ENCODE results near the gene PRKAR1B.

DNA sequence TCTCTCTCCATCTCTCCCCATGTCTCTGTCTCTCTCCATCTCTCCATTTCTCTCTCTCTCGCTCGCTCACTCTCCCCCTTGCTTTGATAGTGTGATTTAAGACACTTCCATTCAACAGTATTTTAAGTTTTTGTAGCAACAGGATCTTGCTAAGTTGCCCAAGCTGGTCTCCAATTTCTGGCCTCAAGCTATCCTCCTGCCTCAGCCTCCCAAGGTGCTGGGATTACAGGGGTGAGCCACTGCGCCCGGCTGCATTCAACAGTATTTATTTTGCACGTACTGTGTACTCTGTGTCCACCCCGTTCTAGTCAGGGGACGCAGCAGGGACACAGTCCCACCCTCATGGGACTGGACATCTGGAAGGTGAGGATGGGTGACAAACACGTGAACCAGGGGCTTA lies 193.0 kb downstream of the PRKAR1B start:
- no peak for TF ChIP-seq POLR2AphosphoS5 (IDR thresholded peaks at IDR 0.05)
- no peak for TF ChIP-seq POLR2A (IDR thresholded peaks at IDR 0.05)
- TF ChIP-seq, protein P1, sequence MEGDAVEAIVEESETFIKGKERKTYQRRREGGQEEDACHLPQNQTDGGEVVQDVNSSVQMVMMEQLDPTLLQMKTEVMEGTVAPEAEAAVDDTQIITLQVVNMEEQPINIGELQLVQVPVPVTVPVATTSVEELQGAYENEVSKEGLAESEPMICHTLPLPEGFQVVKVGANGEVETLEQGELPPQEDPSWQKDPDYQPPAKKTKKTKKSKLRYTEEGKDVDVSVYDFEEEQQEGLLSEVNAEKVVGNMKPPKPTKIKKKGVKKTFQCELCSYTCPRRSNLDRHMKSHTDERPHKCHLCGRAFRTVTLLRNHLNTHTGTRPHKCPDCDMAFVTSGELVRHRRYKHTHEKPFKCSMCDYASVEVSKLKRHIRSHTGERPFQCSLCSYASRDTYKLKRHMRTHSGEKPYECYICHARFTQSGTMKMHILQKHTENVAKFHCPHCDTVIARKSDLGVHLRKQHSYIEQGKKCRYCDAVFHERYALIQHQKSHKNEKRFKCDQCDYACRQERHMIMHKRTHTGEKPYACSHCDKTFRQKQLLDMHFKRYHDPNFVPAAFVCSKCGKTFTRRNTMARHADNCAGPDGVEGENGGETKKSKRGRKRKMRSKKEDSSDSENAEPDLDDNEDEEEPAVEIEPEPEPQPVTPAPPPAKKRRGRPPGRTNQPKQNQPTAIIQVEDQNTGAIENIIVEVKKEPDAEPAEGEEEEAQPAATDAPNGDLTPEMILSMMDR (IDR thresholded peaks at IDR 0.05) = no peak

All from stomach (tissue), 4 donors.